Stimulated activated CD4-positive, alpha-beta T cell treated with anti-CD3 and anti-CD28 coated beads, Interleukin-4, amount 100 ng/mL, for 4 hours (primary cell): ENCODE results near the gene TTLL11.

ENCODE experiments used
- DNase-seq, 2 experiments: peaks; one replicate each; pipeline ENCODE4 v3.0.0-alpha.2; 2020

The TTLL11 gene

GRCh38 chr9:121963528-121963995 lies 129.5 kb downstream of the TTLL11 start:
- no peak for DNase-seq

- DNase-seq, result no peak
Measured at GRCh38 chr9:121962421-121962820, 130.7 kb downstream of the TTLL11 start.

DNA sequence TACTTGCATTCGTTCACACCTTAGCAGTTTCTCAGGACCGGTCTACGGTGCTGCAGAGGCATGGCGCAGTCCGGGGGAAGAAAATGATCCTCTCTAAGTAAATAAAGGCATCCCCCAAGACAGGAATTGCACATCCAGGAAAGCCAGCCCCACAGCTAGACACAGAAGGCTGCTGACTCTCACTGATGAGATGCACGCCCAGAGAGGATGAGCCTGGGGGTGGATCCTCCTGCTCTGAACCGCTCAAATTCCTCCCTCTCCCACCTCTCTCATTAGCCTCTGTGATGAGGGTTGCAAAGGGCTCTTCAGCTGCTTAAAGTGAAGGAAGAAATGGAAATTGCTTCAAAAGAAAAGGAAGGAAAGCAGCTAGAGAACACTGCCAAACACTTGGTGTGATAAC lies 132.4 kb downstream of the TTLL11 start:
- no peak for DNase-seq

DNA sequence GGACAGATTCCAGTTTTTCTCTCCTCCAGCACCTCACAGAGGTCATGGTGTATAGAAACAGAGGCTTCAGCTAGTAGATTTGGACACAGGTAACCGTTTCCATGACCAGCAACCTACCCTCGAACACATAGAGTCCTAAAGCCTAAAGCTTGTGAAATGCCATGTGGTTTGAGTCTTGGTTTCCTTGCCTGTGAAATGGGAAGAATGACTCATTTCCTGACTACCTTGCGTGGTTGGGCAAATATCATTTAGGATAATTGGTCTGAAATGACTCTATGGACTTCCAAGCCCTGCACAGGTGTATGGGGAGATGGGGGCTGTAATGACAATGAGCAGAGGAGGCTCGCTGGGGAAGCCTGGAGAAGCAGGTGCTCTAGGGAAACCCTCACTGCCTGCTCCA lies 134.6 kb downstream of the TTLL11 start:
- no peak for DNase-seq

- DNase-seq, result no peak
Measured at GRCh38 chr9:121956808-121957207, 136.3 kb downstream of the TTLL11 start.

- no peak for DNase-seq
Measured at GRCh38 chr9:121955649-121956048, 137.5 kb downstream of the TTLL11 start.

GRCh38 chr9:121954477-121955140 lies 138.5 kb downstream of the TTLL11 start:
- no peak for DNase-seq

DNA sequence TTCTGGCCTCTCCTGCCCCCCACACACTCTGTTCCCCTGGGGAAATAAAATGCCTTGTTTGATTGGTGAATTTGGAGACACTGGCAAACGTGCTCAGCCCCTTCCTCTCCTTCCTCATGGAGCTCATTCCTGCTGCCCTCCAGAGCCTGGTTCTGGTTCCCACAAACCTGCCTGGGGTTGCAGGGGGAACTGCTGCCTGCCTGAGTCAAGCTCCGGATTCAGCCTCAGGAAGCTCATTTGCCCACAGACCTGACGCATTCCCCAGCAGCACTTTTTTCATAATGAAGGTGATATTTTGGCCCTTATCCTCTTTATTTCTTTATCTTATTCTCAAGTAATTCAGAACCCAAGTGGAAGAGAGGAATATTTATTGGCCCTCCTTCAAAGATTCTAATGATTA lies 140.5 kb downstream of the TTLL11 start:
- no peak for DNase-seq

DNA sequence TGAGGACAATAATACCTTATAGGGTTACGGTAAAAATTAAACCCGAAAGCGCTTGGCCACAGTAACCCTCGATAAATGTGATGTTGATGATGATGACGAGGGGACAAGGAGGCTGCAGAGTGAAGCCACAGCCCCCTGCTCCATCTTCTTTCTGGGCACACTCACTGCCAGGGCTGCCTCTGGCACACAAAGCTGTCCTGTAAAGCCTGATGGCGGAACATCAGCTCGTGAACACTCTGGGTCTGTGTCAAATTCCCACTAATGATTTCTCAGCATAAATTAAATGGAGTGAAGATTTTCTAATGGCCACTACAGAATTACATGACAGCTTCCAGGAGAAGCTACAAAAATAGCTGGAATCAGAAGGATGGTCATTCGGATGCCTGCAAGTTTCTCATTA lies 142.2 kb downstream of the TTLL11 start:
- DNase-seq, result no peak

- DNase-seq, result no peak
Measured at GRCh38 chr9:121950441-121950840, 142.7 kb downstream of the TTLL11 start.

- no peak for DNase-seq
Measured at GRCh38 chr9:121949766-121950165, 143.3 kb downstream of the TTLL11 start.

DNA sequence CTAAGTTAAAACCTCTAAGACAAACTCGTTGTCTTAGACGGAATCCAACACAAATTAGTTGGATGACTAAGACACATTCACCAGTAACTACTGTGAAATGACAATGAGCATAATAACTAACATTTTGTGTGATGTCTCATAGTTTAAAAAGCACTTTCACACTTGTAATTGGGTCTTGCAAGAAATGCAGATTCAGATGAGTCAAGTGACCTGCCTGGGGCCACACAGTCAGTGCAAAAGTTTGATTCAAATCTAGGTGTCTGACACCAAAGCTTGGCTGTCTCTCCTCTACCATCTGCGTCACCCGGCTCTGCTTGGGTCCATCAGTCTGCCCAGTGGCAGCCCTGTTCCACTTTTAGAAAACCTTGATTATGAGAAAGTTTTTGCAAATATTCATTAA lies 143.7 kb downstream of the TTLL11 start:
- DNase-seq, result no peak

GRCh38 chr9:121947775-121948174 lies 145.3 kb downstream of the TTLL11 start:
- no peak for DNase-seq

DNA sequence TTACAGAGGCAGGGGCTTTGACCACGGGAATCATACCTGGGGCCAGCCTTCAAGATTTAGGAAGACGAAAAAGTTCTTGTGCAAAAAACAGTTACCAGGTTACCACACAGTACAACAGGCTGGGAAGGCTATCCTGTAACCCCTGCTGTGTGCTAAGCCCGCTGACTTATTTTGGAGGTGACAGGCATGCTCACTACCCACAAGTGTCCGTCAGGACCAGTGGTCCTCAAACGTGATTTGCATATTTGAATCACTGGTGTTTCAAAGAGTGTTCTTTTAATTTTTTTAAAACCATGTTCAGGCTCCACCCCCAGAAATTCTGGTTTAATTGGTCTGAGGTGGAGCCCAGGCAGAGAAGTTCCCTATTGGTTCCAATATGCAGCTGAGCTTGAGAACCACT lies 146.6 kb downstream of the TTLL11 start:
- no peak for DNase-seq

- DNase-seq, result no peak
Measured at GRCh38 chr9:121945849-121946248, 147.3 kb downstream of the TTLL11 start.

GRCh38 chr9:121945281-121945680 lies 147.8 kb downstream of the TTLL11 start:
- no peak for DNase-seq

- no peak for DNase-seq
Measured at GRCh38 chr9:121944711-121945191, 148.4 kb downstream of the TTLL11 start.

GRCh38 chr9:121943463-121943862 lies 149.6 kb downstream of the TTLL11 start:
- no peak for DNase-seq

GRCh38 chr9:121942866-121943382 lies 150.2 kb downstream of the TTLL11 start:
- no peak for DNase-seq

DNA sequence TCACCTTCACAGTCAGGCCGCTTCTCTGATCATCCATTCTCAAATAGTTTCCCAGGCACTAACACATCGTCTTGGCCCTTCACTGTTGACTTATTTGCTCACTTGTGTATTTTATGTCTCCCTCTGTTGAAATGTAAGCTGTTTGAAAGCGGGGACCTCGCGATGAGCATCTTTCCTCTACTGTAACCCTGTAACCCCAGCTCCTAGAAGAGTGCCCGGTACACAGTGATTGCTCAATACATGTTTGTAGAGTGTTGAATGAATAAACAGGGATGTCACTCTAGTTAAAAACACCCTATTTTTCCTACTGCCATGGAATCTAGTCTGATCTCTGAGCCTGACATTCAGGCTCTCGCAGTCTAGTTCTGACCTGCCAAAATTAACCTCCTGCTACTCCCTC lies 150.8 kb downstream of the TTLL11 start:
- no peak for DNase-seq

DNA sequence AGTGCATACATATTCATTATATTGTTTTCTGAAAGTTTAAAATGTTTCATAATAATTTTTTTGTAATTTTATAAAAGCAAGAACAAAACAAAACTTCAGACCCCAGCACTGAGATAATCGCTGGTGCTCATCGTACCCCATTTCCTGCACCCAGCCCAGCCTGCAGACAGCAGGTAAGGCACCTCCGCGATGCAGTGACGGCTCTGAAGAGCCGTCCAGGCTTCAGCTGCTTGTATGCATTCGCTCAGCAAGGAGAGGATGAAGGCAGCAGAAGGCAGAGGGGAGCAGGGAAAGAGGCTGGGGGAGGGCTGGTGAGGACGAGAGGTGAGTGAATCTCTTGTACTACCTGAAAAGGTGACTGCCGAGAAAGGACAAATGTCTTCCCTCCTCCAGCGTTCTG lies 153.5 kb downstream of the TTLL11 start:
- DNase-seq, result no peak

DNA sequence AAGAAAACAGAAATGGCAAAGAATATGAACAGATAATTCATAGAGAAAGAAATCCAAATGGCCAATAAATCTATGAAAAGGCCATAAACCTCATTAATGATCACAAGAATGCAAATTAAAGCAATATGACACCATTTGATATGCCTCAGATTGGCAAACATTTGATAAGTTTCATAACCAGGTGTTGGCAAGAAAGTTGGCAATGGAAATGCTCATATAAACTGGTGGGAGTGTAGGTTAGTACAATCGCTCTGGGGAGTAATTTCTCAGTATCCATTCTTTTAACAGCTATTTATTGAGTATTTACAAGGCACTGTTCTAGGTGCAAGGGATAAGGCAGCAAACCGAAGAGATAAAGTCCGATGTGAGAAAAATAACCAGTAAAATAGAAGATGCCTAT lies 154.5 kb downstream of the TTLL11 start:
- no peak for DNase-seq

GRCh38 chr9:121937240-121937639 lies 155.9 kb downstream of the TTLL11 start:
- DNase-seq, result no peak

DNA sequence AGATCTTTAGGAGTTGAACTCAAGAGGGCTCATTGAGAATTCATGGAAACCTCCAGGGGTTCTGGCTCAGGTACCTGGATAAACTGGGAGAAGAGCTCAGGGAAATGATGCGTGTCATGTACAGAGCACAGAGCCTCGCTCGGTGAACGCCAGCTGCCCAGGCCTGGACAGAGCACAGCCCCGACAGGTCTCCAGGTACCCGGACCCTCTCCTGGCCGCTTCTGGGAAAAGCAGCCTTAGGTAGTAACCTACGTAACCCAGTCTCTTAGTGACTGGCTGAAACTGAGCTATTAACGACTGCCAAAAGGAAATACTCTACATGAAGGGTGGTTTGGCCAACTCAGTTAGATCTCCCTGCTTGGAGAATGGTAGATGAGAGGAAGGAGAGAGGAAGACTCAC lies 157.4 kb downstream of the TTLL11 start:
- no peak for DNase-seq

DNA sequence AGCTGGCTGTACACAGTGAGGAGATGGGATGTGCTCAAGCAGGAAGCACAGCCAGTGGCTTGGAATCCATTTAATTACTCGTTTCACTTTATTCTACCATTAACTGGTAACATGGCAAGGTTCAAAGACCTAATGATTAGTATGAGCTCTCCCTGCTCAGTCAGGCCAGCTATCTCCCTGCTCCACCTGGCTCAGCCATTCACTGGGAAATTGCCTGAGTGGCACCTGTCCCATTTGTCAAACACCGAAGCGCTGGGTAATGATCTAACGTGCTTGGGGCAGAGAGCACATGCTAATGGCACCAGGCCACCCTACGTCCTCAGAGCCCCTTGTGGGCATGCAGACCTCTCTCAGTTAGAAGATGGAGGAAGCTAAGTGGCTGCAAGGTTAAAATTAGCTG lies 162.2 kb downstream of the TTLL11 start:
- no peak for DNase-seq
